Measurements from ENCODE around the gene SOAT2.

SOAT2 gene, protein sequence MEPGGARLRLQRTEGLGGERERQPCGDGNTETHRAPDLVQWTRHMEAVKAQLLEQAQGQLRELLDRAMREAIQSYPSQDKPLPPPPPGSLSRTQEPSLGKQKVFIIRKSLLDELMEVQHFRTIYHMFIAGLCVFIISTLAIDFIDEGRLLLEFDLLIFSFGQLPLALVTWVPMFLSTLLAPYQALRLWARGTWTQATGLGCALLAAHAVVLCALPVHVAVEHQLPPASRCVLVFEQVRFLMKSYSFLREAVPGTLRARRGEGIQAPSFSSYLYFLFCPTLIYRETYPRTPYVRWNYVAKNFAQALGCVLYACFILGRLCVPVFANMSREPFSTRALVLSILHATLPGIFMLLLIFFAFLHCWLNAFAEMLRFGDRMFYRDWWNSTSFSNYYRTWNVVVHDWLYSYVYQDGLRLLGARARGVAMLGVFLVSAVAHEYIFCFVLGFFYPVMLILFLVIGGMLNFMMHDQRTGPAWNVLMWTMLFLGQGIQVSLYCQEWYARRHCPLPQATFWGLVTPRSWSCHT

DNA sequence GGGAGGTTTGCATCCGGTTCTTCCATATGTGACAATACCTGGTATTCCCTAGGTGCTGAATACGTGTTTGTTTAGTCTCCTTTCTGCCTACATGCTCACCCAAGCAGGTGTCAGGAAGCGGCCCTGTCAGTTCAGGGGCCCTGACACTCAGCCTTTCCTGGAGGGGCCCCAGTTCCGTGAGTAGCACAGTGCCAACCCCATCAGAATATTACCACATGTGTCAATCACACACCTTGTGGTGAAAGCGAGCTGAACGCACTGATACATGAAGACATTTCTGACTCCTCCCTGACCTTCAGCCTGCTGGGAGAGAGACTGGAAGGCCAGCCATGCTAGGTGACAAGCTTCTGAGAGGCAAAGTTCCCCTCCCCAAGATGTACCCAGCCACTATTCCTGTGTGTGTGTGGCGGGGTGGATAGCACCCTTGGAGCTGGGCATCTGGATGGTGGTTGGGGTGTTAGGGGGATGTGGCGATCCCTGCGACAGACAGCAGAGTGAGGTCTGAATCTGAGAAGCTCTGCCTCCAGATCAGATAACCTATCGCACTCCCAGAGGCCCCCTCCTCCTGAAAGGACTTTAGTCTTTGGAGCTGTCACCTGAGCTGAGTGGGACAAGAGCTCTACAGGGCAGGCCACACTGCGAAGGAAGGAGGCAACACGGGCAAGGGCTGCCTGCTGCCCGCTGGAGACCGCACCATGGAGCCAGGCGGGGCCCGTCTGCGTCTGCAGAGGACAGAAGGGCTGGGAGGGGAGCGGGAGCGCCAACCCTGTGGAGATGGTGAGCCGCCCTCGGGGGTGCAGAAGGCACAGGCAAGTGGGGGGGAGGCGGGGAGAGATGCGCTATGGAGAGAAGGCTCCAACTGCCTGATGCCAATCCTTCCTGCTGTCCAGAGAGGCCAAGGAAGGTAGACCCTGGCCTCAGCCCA, at the start of gene SOAT2:
Gene SOAT2, plus strand, starts transcription at position 604 of the 925 bp plus-strand sequence. Its CDS starts 92 bp downstream, at position 696.
- DNase-seq (ENCODE audit: low read depth, low spot score) = no peak

DNA sequence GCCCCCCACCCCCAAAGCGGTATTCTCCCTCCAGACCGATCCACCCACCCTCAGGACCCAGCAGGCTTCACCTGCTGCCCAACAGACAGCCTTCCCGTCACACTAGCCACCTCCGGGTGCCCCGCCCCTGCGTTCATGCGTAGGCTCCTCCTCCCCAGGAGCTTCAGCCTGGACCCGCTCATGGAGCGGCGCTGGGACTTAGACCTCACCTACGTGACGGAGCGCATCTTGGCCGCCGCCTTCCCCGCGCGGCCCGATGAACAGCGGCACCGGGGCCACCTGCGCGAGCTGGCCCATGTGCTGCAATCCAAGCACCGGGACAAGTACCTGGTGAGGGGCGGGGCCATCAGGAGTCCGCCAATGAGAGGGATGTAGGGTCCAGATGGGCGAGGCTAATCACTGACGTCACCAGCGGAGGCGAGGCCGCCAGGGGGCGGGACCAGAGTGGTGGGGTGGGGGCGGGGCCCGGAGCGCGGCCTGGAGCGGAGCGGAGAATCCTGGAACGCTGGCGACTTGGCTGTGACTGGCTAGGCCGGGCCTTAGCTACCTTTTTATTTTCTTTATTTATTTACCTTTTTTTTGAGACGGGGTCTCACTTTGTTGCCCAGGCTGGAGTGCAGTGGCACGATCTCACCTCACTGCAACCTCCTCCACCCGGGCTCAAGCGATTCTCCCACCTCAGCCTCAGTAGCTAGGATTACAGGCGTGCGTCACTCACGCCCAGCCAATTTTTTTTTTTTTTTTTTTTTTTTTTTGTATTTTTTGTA, 49.0 kb upstream of the SOAT2 start:
- DNase-seq (ENCODE audit: low read depth, low spot score) = no peak

DNA sequence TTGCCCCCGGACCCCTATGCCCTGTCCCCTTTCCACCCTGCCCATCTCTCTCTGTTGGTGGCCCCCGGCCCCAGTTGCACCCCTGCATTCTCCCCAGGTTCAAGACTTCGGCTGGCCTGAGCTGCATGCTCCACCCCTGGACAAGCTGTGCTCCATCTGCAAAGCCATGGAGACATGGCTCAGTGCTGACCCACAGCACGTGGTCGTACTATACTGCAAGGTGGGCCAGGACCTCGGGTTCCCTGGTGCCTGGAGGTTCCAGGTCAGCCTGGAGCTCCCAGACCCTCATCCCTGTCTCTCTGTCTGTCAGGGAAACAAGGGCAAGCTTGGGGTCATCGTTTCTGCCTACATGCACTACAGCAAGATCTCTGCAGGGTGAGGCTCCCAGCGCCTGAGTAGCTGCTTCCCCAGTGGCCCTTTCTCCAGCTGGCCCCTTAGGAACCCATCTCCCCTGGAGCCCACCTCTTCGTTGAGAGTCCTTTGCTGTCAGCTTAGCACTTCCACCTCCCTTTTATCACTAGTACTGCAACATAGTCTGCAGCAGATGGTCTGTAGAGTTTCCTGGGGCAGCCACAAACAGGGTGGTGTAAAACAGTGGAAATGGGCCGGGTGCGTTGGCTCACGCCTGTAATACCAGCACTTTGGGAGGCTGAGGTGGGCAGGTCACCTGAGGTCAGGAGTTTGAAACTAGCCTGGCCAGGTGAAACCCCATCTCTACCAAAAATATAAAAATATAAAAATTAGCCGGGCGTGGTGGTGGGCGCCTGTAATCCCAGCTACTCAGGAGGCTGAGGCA, 47.6 kb upstream of the SOAT2 start:
- no peak for DNase-seq (ENCODE audit: low read depth, low spot score)

DNA sequence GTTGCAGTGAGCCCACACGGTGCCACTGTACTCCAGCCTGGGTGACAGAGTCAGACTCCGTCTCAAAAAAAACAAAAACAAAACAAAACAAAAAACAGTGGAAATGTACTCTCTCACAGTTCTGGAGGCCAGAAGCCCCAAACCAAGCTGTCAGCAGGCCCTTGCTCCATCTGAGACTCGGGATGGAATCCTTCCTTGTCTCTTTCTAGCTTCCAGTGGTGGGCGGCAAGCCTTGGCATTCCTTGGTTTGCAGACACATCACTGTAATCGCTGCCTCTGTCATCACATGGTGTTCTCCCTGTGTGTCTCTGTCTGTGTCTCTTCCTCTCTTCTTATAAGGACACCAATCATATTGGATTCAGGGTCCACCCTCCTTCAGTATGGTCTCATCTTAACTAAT, 47.0 kb upstream of the SOAT2 start:
- no peak for DNase-seq (ENCODE audit: low read depth, low spot score)

DNA sequence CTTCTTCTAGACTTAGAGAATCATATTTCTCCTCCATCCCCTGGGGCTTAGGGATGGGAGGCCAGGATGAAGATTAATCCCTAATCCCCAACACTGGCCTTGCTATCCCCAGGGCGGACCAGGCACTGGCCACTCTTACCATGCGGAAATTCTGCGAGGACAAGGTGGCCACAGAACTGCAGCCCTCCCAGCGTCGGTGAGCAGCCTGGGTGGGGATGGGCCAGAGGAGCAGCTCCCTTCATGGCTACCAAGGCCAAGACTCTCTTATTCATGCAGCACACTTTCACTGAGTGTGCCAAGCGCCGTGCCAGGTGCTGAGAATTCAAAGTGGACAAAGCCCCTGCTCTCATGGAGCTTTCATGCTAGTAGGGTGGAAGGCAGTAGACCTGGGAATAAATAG, 46.4 kb upstream of the SOAT2 start:
- DNase-seq (ENCODE audit: low read depth, low spot score) = no peak

DNA sequence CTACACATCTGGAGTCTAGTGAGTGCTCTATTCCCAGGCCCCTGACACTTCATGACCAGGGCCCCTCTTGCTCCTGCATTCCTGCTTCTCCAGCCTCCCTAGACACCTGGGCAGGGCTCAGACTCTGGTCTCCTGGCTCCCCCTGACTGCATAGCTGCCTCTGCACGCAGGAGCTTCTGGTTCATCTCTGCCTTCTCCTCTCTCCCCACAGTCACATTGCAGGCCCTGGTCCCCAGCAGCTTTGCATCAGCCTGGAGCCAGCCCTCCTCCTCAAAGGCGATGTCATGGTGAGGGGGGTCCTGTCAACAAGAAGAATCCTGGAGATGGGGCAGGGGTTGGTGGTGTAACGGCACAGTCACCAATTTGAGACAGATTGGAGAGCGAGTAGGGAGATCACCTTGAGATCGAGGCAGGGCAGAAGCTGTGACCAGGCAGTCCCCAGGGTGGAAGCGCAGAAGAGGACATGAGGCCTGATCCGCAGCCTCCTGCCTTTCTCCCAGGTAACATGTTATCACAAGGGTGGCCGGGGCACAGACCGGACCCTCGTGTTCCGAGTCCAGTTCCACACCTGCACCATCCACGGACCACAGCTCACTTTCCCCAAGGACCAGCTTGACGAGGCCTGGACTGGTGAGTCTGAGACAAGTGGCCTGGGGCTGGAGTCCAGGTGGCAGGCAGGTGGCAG, 45.3 kb upstream of the SOAT2 start:
- DNase-seq (ENCODE audit: low read depth, low spot score) = no peak

DNA sequence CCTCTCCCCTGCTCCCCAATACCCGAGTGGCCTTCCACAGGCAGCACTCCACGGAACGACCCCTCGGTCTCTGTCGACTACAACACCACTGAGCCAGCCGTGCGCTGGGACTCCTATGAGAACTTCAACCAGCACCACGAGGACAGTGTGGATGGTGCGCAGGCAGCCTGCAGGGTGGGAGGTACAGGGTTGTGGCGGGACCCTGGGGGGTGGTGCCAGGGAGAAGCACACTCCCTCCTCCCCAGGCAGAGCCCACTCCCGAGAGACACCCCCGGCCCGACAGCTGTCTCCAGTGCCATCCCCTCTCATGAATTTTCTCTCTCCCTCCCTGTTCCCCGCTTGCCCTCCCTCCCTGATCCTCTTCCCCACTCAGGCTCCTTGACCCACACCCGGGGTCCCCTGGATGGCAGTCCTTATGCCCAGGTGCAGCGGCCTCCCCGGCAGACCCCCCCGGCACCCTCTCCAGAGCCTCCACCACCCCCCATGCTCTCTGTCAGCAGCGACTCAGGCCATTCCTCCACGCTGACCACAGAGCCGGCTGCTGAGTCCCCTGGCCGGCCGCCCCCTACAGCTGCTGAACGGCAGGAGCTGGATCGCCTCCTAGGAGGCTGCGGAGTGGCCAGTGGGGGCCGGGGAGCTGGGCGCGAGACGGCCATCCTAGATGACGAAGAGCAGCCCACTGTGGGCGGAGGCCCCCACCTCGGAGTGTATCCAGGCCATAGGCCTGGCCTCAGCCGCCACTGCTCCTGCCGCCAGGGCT, 44.4 kb upstream of the SOAT2 start:
- DNase-seq (ENCODE audit: low read depth, low spot score) = no peak

DNA sequence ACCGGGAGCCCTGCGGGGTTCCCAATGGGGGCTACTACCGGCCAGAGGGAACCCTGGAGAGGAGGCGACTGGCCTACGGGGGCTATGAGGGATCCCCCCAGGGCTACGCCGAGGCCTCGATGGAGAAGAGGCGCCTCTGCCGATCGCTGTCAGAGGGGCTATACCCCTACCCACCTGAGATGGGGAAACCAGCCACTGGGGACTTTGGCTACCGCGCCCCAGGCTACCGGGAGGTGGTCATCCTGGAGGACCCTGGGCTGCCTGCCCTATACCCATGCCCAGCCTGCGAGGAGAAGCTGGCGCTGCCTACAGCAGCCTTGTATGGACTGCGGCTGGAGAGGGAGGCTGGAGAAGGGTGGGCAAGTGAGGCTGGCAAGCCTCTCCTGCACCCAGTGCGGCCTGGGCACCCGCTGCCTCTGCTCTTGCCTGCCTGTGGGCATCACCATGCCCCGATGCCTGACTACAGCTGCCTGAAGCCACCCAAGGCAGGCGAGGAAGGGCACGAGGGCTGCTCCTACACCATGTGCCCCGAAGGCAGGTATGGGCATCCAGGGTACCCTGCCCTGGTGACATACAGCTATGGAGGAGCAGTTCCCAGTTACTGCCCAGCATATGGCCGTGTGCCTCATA, 43.7 kb upstream of the SOAT2 start:
- no peak for DNase-seq (ENCODE audit: low read depth, low spot score)

DNA sequence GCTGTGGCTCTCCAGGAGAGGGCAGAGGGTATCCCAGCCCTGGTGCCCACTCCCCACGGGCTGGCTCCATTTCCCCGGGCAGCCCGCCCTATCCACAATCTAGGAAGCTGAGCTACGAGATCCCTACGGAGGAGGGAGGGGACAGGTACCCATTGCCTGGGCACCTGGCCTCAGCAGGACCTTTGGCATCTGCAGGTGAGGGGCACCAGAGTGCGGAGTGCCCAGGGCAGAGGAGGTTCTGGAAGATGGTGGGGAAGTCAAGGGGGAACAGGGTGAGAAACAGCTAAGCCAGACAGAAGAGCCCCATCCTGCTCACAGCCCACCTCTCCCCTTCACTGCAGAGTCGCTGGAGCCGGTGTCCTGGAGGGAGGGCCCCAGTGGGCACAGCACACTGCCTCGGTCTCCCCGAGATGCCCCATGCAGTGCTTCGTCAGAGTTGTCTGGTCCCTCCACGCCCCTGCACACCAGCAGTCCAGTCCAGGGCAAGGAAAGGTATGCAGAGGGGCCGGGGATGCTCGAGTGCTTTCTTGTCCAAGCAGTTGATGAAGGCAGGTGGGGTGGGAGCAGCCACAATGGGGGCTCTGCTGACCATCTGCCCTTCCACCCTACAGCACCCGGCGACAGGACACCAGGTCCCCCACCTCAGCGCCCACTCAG, 43.1 kb upstream of the SOAT2 start:
- DNase-seq (ENCODE audit: low read depth, low spot score) = no peak

DNA sequence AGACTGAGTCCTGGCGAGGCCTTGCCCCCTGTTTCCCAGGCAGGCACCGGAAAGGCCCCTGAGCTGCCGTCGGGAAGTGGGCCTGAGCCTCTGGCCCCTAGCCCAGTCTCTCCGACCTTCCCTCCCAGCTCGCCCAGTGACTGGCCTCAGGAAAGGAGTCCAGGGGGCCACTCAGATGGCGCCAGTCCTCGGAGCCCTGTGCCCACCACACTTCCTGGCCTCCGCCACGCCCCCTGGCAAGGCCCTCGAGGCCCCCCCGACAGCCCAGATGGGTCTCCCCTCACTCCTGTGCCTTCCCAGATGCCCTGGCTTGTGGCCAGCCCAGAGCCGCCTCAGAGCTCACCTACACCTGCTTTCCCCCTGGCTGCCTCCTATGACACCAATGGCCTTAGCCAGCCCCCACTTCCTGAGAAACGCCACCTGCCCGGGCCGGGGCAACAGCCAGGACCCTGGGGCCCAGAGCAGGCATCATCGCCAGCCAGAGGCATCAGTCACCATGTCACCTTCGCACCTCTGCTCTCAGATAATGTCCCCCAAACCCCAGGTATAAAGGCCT, 42.5 kb upstream of the SOAT2 start:
- DNase-seq (ENCODE audit: low read depth, low spot score) = no peak

DNA sequence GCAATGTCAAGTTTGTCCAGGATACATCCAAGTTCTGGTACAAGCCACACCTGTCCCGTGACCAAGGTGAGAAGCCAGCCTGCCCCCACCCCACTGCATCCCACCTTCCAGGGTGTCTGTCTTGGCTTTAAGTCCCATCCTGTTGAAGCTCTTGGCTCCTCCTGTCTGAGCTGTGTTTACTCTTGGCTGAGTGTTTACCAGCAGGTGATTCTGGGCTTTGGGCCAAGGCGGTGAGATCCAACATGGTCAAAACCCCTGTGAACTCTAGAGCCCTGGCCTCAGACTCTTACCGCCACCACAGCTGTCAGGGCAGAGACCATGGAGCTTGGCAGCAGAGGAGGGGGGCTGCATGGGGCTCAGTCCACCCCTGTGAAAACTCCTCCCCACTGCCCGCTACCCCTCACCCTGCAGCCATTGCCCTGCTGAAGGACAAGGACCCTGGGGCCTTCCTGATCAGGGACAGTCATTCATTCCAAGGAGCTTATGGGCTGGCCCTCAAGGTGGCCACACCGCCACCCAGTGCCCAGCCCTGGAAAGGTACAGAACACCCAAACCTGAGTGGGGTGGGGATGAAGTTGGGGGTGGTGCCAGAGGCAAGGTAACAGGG, 41.8 kb upstream of the SOAT2 start:
- no peak for DNase-seq (ENCODE audit: low read depth, low spot score)

DNA sequence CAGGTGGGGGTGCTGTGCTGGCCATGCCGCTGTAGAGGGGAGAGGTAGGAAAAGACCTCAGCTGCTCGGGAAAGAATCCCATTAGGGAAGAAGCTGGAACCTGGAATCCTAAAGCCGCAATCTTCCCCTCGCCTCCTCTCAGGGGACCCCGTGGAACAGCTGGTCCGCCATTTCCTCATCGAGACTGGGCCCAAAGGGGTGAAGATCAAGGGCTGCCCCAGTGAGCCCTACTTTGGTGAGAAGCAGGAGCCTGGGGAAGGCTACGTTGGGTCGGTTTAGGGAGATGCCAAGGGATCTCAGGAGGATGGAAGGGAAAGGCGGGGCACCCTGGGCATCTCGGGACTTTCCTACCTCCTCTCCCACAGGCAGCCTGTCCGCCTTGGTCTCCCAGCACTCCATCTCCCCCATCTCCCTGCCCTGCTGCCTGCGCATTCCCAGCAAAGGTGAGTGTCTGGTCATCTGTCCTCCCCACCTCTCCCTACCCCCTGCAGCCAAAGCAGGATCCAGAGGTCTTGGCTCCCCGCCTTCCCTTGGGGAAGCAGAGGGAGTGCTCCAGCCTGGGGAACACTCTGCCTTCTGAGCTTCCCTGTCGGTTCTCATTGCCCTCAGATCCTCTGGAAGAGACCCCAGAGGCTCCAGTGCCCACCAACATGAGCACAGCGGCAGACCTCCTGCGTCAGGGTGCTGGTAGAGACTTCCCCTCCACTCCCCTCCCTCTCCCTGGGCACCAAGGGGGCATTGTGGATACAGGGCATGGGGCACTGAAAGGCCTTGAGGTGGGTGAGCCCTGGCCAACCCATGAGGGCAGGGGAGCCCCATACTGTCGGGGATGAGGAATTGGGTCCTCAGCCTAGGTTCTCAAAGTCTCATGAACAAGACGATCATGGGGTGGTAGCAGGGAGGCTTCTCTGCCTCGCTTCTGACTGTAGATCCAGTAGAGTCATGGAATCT, 41.0 kb upstream of the SOAT2 start:
- no peak for DNase-seq (ENCODE audit: low read depth, low spot score)

DNA sequence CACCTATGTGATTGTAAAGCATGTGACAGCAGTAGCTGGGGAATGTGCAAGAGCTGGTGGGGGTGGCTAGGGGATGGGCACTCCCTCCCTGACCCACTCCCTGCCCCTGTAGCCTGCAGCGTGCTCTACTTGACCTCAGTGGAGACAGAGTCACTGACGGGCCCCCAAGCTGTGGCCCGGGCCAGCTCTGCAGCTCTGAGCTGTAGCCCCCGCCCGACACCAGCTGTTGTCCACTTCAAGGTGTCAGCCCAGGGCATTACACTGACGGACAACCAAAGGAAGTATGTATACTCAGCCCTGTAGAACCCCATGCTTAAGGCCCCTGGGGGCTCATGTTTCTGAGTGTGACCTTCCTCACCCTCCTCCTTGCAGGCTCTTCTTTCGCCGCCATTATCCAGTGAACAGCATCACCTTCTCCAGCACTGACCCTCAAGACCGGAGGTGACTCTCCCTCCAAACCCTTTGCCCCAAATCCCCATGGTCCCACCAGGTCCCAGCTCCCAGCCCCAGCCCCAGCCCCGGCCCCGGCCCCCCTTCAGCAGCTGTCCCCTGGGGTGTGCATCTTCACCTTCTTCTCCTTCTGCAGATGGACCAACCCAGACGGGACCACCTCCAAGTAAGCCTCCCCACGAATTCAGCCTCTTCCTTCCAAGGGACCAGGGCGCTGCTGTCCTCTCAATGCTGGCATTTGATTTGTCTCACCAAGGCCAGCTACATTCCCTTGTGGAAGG, 40.1 kb upstream of the SOAT2 start:
- DNase-seq (ENCODE audit: low read depth, low spot score) = no peak

DNA sequence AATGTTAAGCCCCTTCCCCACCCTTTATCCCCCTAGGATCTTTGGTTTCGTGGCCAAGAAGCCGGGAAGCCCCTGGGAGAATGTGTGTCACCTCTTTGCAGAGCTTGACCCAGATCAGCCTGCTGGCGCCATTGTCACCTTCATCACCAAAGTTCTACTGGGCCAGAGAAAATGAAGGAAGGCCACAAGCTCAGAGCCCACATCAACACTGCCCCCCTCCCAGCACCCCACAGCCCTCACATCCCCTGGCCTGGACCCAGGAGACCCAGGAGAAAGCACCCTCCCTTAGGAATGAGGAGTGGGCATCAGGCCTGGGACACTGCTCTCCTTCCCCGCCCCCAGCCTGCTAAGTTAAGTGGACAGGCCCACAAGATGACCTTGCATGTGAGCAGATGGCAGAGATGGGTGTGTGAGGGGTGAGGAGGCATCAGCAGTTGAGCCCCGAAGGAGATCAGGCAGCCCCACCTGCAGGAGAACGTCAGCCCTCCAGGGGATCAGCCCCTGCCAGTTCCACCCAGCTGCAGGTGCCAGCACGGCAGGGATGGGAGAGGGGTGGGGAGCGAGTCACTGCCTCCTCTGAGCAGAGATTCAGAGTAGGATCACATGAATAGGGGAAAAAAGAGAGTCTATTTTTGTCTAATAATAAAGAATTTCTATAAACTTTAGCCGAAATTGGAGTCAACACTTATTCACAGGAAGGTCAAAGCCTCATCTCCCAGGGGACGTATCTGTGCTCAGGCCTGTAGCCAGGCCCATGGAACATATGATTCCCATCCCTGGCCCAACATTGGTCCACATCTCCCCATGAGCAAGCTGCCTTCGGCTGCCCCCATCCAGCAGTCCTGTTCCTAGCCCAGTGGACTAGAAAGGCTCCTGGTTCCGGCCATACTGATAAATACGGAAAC, 39.3 kb upstream of the SOAT2 start:
- no peak for DNase-seq (ENCODE audit: low read depth, low spot score)

All from smooth muscle cell of the brain vasculature (primary cell).